Osteoblast (primary cell): ENCODE data around the gene KLHL26. TPM values are rescaled to one million over a fixed set of nuclear protein-coding genes. Genes with fewer than 3 reads are reported as not detected.

ENCODE experiments used
- DNase-seq: peaks from one replicate; pipeline ENCODE4 v3.0.0; 2011; ENCODE audit warnings: low spot score, mixed read lengths; ENCODE audit not compliant: insufficient read length; ENCODE audit errors: missing footprints
- H2AFZ ChIP-seq: 2 replicates; pipeline ENCODE4 v1.6.0; 2011; ENCODE audit warnings: mild to moderate bottlenecking, low read length
- H3K27ac ChIP-seq: 2 replicates; pipeline ENCODE4 v1.5.1; 2011; ENCODE audit warnings: mild to moderate bottlenecking, low read depth, low read length, moderate library complexity
- H3K27me3 ChIP-seq: 2 replicates; pipeline ENCODE4 v1.6.0; 2012; ENCODE audit warnings: mild to moderate bottlenecking, control low read depth, inconsistent platforms, low read length, moderate library complexity; ENCODE audit not compliant: insufficient read depth
- H3K36me3 ChIP-seq: 2 replicates; pipeline ENCODE4 v1.5.1; 2011; ENCODE audit warnings: mild to moderate bottlenecking, low read length, control low read depth, moderate library complexity; ENCODE audit not compliant: insufficient read depth
- H3K4me1 ChIP-seq: 2 replicates; pipeline ENCODE4 v1.5.1; 2011; ENCODE audit warnings: mild to moderate bottlenecking, low read length, control low read depth, moderate library complexity; ENCODE audit not compliant: insufficient read depth
- H3K4me2 ChIP-seq: 2 replicates; pipeline ENCODE4 v1.6.0; 2011; ENCODE audit warnings: mild to moderate bottlenecking, low read length; ENCODE audit not compliant: insufficient read depth
- H3K4me3 ChIP-seq: fragments of 200-600 bp; sonication (generic); 3 replicates; pipeline ENCODE4 v1.5.1; 2012; ENCODE audit warnings: mild to moderate bottlenecking, low read length, inconsistent platforms; ENCODE audit not compliant: insufficient read depth
- H3K79me2 ChIP-seq: 2 replicates; pipeline ENCODE4 v1.6.0; 2012; ENCODE audit warnings: mild to moderate bottlenecking, low read length, control low read depth, inconsistent platforms; ENCODE audit not compliant: insufficient read depth
- H3K9me3 ChIP-seq: 2 replicates; pipeline ENCODE4 v1.5.1; 2011; ENCODE audit warnings: low read depth, low read length, control low read depth
- H4K20me1 ChIP-seq: 2 replicates; pipeline ENCODE4 v1.6.0; 2012; ENCODE audit warnings: mild to moderate bottlenecking, low read length, control low read depth; ENCODE audit not compliant: insufficient read depth
- total RNA-seq: library from RNA; depleted of rRNA; stranded (reverse); fragments of >200 nt; gene quantifications from 2 replicates; pipeline ENCODE4 v1.2.3, GENCODE V29; 2012
- TF ChIP-seq, protein P1 (sequence below): IDR thresholded peaks from 2 replicates; pipeline ENCODE4 v1.5.1; 2011; ENCODE audit warnings: mild to moderate bottlenecking, low read depth, low read length, moderate library complexity; ENCODE audit errors: extremely low read depth

Gene KLHL26
- total RNA-seq, 1 donor, result 5.1 TPM

DNA sequence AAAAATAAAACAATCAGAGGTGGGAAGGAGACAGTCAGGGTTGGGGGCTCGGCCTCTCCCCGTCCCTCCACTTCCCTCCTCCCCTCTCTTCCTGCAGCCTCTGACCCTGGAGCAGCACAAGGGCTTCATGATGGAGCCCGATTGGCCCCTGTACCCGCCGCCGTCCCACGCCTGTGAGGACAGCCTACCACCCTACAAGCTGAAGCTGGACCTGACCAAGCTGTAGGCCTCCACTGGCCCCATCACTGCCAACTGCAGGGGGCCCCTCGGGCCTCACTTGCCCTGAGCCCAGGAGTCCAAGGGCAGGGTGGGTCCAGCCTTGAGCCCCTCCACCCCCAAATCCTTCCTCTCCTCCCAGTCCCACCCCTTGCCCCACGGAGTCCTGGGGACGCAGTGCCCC, 16.5 kb upstream of the KLHL26 start:
- Histone ChIP-seq H4K20me1 (no peaks in the 10 kb centered on the region), H3K36me3 (no peaks in the 10 kb centered on the region), H3K27me3 (no peaks in the 10 kb centered on the region), H3K27ac (no peak overlapping the region), H3K9me3 (no peaks in the 10 kb centered on the region), H2AFZ (no peak overlapping the region), H3K4me3 (no peak overlapping the region), H3K4me2 (no peak overlapping the region), H3K79me2 (no peaks in the 10 kb centered on the region), H3K4me1 (no peaks in the 10 kb centered on the region)
- DNase-seq, result peak; percentile 10
- TF ChIP-seq, protein P1, sequence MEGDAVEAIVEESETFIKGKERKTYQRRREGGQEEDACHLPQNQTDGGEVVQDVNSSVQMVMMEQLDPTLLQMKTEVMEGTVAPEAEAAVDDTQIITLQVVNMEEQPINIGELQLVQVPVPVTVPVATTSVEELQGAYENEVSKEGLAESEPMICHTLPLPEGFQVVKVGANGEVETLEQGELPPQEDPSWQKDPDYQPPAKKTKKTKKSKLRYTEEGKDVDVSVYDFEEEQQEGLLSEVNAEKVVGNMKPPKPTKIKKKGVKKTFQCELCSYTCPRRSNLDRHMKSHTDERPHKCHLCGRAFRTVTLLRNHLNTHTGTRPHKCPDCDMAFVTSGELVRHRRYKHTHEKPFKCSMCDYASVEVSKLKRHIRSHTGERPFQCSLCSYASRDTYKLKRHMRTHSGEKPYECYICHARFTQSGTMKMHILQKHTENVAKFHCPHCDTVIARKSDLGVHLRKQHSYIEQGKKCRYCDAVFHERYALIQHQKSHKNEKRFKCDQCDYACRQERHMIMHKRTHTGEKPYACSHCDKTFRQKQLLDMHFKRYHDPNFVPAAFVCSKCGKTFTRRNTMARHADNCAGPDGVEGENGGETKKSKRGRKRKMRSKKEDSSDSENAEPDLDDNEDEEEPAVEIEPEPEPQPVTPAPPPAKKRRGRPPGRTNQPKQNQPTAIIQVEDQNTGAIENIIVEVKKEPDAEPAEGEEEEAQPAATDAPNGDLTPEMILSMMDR, result no peak

DNA sequence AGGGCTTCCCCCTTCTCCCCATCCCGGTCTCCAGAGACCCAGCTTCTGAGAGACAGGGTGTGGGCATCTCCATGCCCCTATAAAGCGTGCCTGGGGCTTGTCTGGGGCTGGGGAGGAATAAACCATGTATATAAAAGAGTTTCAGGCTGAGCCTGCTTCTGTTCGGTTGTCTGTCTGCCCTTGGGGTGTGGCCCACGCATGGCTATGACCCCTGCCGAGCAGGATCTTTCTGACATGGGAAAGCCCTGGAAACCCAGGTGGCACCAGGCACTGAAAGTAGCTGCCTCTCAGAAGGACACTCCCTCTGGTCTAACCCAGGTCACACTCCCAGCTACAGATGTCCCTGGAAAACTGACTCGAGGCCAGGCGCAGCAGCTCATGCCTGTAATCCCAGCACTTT, 15.9 kb upstream of the KLHL26 start:
- TF ChIP-seq, protein P1, result no peak
- no peak overlapping the region for H3K27ac ChIP-seq
- H3K4me3 ChIP-seq, result no peak overlapping the region
- no peak overlapping the region for H3K4me2 ChIP-seq
- H3K27me3 ChIP-seq, result no peaks in the 10 kb centered on the region
- no peaks in the 10 kb centered on the region for H3K4me1 ChIP-seq
- DNase-seq, result peak; percentile 34
- H3K9me3 ChIP-seq, result no peaks in the 10 kb centered on the region
- no peak overlapping the region for H2AFZ ChIP-seq
- no peaks in the 10 kb centered on the region for H3K36me3 ChIP-seq
- H4K20me1 ChIP-seq, result no peaks in the 10 kb centered on the region
- H3K79me2 ChIP-seq, result no peaks in the 10 kb centered on the region

DNA sequence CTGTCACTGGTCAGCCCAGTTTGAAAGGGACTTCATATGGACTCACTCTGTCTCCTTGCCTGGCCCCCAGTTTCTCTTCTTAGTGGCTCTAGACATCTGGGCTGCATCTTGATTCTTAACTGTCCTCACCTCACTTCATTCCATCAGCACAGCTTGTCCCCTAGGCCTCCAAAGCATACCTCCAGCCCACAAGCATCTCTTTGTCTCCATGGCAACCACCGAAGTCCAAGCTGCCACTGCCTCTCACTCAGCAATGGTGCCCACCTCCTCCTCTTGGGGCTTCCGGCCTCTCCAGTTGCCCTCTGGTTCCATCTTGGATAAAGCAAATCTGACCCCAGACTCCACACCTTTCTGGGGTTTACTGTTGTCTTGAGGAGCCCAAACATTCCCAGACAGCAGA, 9.9 kb upstream of the KLHL26 start:
- Histone ChIP-seq H3K27me3 (no peaks in the 10 kb centered on the region), H3K79me2 (no peaks in the 10 kb centered on the region), H3K36me3 (no peaks in the 10 kb centered on the region), H3K9me3 (no peaks in the 10 kb centered on the region), H3K4me1 (no peaks in the 10 kb centered on the region), H3K4me2 (no peak overlapping the region), H4K20me1 (no peaks in the 10 kb centered on the region), H3K4me3 (no peak overlapping the region), H2AFZ (no peak overlapping the region), H3K27ac (no peak overlapping the region)
- TF ChIP-seq, protein P1, result no peak
- no peak for DNase-seq

DNA sequence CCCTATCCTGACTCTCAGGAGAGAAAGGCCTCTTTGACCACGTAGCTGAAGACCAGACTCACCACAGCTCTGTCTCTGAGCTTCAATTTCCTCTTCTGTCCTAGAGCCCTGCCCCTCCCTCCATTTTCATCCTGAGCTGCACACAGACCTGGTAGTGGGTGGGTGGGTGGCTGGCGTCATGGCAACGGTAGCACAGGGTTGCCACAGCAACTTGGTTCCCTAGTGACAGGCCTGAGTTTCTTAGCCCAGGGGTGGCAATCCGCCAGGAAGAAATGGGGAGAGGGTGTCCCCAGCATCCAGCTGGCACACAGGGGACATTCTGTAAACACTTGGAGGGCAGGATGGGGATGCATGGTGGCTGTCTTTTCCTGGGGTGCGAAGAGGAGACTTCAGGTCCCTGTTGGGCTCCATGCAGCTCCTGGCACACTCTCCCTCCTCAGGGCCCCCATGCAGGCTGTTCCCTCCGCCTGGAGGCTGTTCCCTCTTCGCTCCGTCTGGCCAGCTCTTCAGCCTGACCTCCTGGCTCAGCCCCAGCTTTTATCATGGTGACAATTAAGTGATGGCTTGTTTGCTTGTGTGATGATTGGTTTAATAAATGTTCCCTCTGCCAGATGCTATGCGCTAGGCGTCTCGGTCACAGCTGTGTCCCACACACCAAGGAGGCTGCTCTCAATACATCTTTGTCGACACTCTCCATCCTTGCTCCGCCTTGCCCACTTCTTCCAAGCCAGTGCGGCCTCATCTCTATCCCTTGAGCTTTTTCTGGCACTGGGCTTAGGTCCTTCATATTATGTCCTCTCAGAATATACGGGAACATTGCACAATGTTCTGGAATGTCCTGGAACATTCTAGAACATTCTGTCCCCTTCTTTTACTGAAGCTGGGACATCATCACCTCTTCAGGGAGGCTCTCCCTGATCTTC, 7.4 kb upstream of the KLHL26 start:
- Histone ChIP-seq H3K27ac (no peak overlapping the region), H3K4me3 (no peak overlapping the region)
- DNase-seq, result peak; percentile 77

More for the DNA sequence above, 7.4 kb upstream of the KLHL26 start:
- Histone ChIP-seq H3K9me3 (no peaks in the 10 kb centered on the region), H2AFZ (no peak overlapping the region), H3K4me1 (no peaks in the 10 kb centered on the region), H4K20me1 (no peaks in the 10 kb centered on the region), H3K4me2 (no peak overlapping the region), H3K79me2 (no peaks in the 10 kb centered on the region), H3K27me3 (no peaks in the 10 kb centered on the region), H3K36me3 (no peaks in the 10 kb centered on the region)
- TF ChIP-seq, protein P1, result no peak
